HepG2 (cell line): ENCODE measurements around the gene ADIPOR2. TPM values are rescaled to one million over a fixed set of nuclear protein-coding genes. Genes with fewer than 3 reads are reported as not detected.

Experiments used
- HNRNPK ChIP-seq: fragments of 200-400 bp; formaldehyde crosslinking; IDR thresholded peaks from 2 replicates; pipeline ENCODE4 v1.6.1; 2018; ENCODE audit warnings: low read length, low read depth, moderate library complexity, mild to moderate bottlenecking; ENCODE audit not compliant: poor library complexity, severe bottlenecking
- RFXAP ChIP-seq: sonication (generic); formaldehyde crosslinking; IDR thresholded peaks from 2 replicates; pipeline ENCODE4 v1.4.0; 2020; ENCODE audit warnings: missing genetic modification reagents, borderline replicate concordance
- TERF1 ChIP-seq: sonication (generic); formaldehyde crosslinking; IDR thresholded peaks from 2 replicates; pipeline ENCODE4 v1.8.0; 2022; ENCODE audit warnings: mild to moderate bottlenecking, missing genetic modification reagents, moderate library complexity
- ZFP1 ChIP-seq: IDR thresholded peaks from 2 replicates; pipeline ENCODE4 v1.6.1; 2016
- ZNF235 ChIP-seq: sonication (generic); formaldehyde crosslinking; IDR thresholded peaks from 2 replicates; pipeline ENCODE4 v1.8.1; 2023; ENCODE audit warnings: mild to moderate bottlenecking, missing genetic modification reagents, borderline replicate concordance
- ZNF513 ChIP-seq: sonication (generic); formaldehyde crosslinking; conservative IDR thresholded peaks from 2 replicates; pipeline ENCODE4 v1.5.0; 2020; ENCODE audit warnings: missing genetic modification reagents
- ZNF556 ChIP-seq: sonication (generic); formaldehyde crosslinking; IDR thresholded peaks from 2 replicates; pipeline ENCODE4 v1.4.0; 2020; ENCODE audit warnings: mild to moderate bottlenecking, missing genetic modification reagents, borderline replicate concordance
- ZNF562 ChIP-seq: sonication (generic); formaldehyde crosslinking; IDR thresholded peaks from 2 replicates; pipeline ENCODE4 v1.8.0; 2022; ENCODE audit warnings: missing genetic modification reagents, borderline replicate concordance
- ZNF619 ChIP-seq: sonication (generic); formaldehyde crosslinking; IDR thresholded peaks from 2 replicates; pipeline ENCODE4 v1.4.0; 2020; ENCODE audit warnings: mild to moderate bottlenecking, missing genetic modification reagents
- polyA plus RNA-seq, 8 experiments: library from polyadenylated mRNA; depleted of rRNA in 3 of 8; stranded (reverse) in 7 of 8; unstranded in 1 of 8; fragments of >200 nt; fragmentation: Illumina TruSeq in 4 of 8; extraction: Trizol in 4 of 8; gene quantifications; 2 replicates each; pipeline versions ENCODE4 v1.2.1 to v1.2.3, GENCODE V29; 2011 to 2016; ENCODE audit warnings: low read depth in 4 of 8, missing spikeins in 1 of 8, mixed read lengths in 1 of 8; ENCODE audit not compliant: insufficient read depth in 1 of 8
- total RNA-seq, 5 experiments: library from RNA; depleted of rRNA; stranded (reverse); fragments of >200 nt; fragmentation: Illumina TruSeq; extraction: Trizol; gene quantifications; 2 replicates each; pipeline ENCODE4 v1.2.3, GENCODE V29; 2016; ENCODE audit warnings: low read depth in 1 of 5
- TF ChIP-seq, protein P1 (sequence below): sonication (generic); formaldehyde crosslinking; IDR thresholded peaks from 2 replicates; pipeline ENCODE4 v1.5.0; 2020; ENCODE audit warnings: mild to moderate bottlenecking, missing genetic modification reagents
- TF ChIP-seq, protein P2 (sequence below): sonication (generic); formaldehyde crosslinking; IDR thresholded peaks from 2 replicates; pipeline ENCODE4 v1.4.0; 2020; ENCODE audit warnings: mild to moderate bottlenecking, low read depth, missing genetic modification reagents
- TF ChIP-seq, protein P3 (sequence below): sonication (generic); formaldehyde crosslinking; IDR thresholded peaks from one replicate; pipeline ENCODE4 v1.5.1; 2020; ENCODE audit warnings: mild to moderate bottlenecking, missing genetic modification reagents; ENCODE audit errors: not compliant biosample characterization

The ADIPOR2 gene
- total and polyA plus RNA-seq, 2 of the 13 experiments (the other 11 are each of a cell fraction or from before 2014, with no cell fraction given) = 35.2 to 52.2 TPM

DNA sequence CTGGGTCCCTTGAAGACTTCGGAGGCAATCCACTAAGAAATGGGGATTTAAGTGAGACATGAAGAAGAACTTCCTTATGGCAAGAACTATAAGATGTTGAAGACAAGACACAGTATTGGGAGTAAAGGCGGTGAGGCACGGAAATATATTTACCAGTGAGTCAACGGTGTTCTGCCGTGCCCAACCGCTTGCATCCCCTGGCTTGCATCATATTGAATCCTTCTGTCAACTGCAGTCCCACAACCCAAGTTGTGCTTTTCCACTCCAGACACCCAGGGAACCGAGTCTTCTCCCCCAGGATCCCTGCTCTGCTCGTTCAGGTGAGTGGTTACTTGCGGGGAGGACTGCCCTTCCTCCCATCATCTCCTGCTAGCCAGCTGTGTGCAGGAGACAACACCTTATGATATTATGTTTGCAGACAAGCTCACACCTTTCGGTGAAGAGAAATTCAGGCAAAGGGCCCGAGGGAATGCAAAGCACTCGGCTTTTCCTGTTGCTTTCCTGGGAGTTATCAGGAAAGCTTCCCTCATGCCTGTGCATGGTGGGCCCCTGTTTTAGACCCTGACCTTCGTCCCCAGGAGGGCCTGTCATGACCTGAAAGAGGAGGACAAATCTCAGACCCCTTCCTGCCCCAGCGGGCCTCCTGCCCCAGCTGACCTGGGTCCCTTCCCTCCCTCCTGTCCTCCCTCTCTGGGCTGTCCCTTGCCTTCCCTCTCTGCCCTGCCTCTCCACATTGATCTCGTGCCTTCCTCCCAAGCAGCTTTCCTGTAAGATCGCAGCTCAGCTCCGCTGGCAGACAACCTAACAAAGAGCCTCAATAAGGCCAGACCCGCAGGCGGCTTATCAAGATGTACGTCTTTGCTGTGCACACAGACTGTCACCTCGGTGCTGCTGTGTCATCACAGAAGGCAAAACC is 125.2 kb downstream of the ADIPOR2 start (continued):
- TF ChIP-seq, protein P1, sequence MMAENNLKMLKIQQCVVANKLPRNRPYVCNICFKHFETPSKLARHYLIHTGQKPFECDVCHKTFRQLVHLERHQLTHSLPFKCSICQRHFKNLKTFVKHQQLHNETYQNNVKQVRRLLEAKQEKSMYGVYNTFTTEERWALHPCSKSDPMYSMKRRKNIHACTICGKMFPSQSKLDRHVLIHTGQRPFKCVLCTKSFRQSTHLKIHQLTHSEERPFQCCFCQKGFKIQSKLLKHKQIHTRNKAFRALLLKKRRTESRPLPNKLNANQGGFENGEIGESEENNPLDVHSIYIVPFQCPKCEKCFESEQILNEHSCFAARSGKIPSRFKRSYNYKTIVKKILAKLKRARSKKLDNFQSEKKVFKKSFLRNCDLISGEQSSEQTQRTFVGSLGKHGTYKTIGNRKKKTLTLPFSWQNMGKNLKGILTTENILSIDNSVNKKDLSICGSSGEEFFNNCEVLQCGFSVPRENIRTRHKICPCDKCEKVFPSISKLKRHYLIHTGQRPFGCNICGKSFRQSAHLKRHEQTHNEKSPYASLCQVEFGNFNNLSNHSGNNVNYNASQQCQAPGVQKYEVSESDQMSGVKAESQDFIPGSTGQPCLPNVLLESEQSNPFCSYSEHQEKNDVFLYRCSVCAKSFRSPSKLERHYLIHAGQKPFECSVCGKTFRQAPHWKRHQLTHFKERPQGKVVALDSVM (CRISPR knock-in tag) = no peak
- TF ChIP-seq, protein P2, sequence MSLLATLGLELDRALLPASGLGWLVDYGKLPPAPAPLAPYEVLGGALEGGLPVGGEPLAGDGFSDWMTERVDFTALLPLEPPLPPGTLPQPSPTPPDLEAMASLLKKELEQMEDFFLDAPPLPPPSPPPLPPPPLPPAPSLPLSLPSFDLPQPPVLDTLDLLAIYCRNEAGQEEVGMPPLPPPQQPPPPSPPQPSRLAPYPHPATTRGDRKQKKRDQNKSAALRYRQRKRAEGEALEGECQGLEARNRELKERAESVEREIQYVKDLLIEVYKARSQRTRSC (CRISPR knock-in tag) = 0 out of 2 replicates have a peak, but pooled peaks have one; percentile 38
- TF ChIP-seq TERF1 (CRISPR knock-in tag) = no peak
- no peak for TF ChIP-seq HNRNPK
- TF ChIP-seq RFXAP (CRISPR knock-in tag) = no peak
- TF ChIP-seq ZNF235 = no peak
- no peak for TF ChIP-seq ZNF513 (CRISPR knock-in tag)
- TF ChIP-seq ZFP1 (CRISPR knock-in tag) = no peak
- TF ChIP-seq ZNF562 = no peak
- TF ChIP-seq, protein P3, sequence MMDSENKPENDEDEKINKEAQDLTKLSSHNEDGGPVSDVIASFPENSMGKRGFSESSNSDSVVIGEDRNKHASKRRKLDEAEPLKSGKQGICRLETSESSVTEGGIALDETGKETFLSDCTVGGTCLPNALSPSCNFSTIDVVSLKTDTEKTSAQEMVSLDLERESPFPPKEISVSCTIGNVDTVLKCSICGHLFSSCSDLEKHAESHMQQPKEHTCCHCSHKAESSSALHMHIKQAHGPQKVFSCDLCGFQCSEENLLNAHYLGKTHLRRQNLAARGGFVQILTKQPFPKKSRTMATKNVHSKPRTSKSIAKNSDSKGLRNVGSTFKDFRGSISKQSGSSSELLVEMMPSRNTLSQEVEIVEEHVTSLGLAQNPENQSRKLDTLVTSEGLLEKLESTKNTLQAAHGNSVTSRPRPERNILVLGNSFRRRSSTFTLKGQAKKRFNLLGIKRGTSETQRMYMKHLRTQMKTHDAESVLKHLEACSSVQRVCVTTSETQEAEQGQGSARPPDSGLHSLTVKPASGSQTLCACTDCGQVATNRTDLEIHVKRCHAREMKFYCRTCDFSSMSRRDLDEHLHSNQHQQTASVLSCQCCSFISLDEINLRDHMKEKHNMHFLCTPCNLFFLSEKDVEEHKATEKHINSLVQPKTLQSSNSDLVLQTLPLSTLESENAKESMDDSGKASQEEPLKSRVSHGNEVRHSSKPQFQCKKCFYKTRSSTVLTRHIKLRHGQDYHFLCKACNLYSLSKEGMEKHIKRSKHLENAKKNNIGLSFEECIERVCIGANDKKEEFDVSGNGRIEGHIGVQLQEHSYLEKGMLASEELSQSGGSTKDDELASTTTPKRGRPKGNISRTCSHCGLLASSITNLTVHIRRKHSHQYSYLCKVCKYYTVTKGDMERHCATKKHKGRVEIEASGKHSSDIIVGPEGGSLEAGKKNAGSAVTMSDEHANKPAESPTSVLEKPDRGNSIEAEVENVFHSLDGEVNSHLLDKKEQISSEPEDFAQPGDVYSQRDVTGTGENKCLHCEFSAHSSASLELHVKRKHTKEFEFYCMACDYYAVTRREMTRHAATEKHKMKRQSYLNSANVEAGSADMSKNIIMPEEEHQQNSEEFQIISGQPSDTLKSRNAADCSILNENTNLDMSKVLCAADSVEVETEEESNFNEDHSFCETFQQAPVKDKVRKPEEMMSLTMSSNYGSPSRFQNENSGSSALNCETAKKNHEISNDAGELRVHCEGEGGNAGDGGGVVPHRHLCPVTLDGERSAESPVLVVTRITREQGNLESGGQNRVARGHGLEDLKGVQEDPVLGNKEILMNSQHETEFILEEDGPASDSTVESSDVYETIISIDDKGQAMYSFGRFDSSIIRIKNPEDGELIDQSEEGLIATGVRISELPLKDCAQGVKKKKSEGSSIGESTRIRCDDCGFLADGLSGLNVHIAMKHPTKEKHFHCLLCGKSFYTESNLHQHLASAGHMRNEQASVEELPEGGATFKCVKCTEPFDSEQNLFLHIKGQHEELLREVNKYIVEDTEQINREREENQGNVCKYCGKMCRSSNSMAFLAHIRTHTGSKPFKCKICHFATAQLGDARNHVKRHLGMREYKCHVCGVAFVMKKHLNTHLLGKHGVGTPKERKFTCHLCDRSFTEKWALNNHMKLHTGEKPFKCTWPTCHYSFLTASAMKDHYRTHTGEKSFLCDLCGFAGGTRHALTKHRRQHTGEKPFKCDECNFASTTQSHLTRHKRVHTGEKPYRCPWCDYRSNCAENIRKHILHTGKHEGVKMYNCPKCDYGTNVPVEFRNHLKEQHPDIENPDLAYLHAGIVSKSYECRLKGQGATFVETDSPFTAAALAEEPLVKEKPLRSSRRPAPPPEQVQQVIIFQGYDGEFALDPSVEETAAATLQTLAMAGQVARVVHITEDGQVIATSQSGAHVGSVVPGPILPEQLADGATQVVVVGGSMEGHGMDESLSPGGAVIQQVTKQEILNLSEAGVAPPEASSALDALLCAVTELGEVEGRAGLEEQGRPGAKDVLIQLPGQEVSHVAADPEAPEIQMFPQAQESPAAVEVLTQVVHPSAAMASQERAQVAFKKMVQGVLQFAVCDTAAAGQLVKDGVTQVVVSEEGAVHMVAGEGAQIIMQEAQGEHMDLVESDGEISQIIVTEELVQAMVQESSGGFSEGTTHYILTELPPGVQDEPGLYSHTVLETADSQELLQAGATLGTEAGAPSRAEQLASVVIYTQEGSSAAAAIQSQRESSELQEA (CRISPR knock-in tag) = no peak
- TF ChIP-seq ZNF556 (CRISPR knock-in tag) = peak; percentile 78; the same call in 1 of the 2 replicates
- no peak; the same call in 1 of the 2 replicates for TF ChIP-seq ZNF619 (CRISPR knock-in tag)
